GM19455 (cell line): Measurements from ENCODE around the gene IGFL1.
"Not testable (repeated sequence)": the region's sequence is repeated elsewhere in the genome, so short reads cannot be mapped to it uniquely, and the experiment has no call there.

ENCODE experiments used
- ATAC-seq: cut with Tn5 transposase; IDR thresholded peaks from one replicate; pipeline ENCODE4 v1.9.1; 2021; ENCODE audit not compliant: unreplicated experiment

Gene IGFL1

GRCh38 chr19:46229442-46229841, at the start of gene IGFL1:
Gene IGFL1 (plus strand): TSS chr19:46229742. CDS start chr19:46229775, 33 bp downstream.
- no peak for ATAC-seq

- ATAC-seq, result no peak
These were observed 48.7 kb upstream of the IGFL1 start for GRCh38 chr19:46180701-46181387.

DNA sequence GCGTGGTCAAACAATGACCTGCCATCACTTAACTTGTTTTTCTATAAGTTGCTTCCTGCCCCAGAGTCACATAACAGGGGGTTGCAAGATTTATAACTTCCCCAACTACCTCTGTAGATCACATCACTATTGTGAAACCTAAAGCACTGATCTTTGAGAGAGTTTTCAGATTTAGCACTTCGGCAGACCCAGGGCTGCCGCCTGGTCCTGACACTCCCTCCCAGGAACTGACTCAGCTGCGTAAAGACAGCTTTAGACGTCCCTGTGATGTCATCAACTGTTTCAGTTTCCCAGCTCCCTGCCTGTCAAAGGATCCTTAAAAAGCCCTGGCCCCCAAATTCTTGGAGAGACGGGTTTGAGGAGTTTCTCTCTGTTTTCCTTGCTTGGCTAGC, 48.2 kb upstream of the IGFL1 start:
- no peak for ATAC-seq

GRCh38 chr19:46182476-46182875, 47.1 kb upstream of the IGFL1 start:
- ATAC-seq, result no peak

GRCh38 chr19:46184775-46185710, 44.5 kb upstream of the IGFL1 start:
- ATAC-seq, result not testable (repeated sequence)

- ATAC-seq, result no peak
These were observed 43.3 kb upstream of the IGFL1 start for GRCh38 chr19:46186101-46186716.

DNA sequence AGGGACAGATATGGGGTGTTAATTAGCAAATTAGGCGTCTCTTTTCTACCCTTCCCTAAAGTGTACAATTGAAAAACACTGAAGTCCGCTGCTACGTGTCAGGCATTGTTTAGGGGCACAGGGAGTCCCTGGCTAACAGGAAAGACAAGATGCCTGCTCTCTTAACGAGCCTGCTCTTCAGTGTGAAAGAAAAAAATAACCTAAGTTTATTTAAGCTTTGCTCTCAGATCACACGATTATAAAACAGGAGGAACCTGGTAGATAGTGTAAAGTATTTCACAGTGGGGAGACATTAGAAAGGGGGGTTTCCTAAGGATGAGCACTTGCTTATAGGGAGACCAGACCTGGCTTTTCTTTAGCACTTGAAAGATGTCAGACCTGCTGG, 42.8 kb upstream of the IGFL1 start:
- ATAC-seq, result no peak

DNA sequence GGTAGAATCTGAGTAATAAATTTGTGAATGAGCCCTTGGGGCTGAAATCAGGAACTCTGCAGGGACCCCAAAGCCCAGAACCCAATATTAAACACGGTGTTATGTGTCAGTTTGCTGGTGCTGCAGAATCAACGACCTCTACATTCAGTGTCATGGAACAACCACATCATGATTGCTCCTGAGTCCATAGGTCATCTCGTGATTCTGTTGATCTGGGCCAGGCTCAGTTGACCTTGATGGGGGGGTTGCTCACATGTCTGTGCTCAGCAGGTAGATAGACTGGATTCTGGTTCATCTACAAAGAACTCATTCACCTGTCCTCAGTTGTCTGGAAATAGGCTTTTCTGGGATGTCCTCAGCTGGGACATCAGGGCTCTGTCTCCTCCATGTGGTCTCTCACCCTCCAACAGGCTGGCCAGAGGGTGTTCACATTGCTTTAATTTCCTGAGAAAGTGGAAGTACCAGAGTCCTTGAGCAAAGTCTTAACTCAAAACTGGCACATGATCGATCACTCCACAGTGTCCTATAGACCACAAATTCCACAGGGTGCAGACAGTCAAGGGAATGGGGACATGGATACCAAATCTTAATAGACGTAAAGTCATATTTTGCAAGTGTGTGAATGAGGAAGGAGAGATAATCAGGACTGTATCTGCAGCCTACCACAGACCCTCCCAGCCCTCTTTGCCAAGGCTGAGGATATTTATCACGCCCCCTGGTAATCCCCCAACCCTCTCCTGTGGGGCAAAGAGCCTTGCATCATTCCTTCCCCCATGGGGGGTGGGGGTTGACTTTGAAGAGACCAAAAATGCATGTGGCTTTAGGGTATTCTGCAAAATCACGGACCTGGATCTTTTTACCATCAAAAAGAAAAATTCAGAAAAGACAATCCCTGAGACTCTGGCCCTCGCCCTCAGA, 39.3 kb upstream of the IGFL1 start:
- no peak for ATAC-seq

DNA sequence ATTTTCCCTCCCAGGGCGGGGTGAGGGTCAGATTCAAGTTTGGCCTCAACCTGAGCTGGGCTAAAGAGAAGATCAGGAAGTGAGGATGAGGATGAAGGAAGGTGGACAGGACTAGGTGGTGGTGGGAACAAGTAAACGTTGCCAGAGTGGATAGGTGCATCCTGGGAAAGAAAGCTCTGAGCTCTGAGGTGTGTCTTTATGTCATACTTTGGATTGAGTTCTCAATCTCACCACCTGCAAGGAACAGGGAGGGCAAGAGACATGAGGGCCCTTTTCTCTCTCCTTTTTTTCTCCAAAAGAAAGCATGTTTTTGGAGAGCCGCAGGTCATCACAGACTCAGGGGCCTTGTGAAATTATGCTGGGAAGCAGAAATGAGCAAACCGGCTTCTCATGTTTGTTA, 38.2 kb upstream of the IGFL1 start:
- ATAC-seq, result no peak

GRCh38 chr19:46191972-46192371, 37.6 kb upstream of the IGFL1 start:
- no peak for ATAC-seq

DNA sequence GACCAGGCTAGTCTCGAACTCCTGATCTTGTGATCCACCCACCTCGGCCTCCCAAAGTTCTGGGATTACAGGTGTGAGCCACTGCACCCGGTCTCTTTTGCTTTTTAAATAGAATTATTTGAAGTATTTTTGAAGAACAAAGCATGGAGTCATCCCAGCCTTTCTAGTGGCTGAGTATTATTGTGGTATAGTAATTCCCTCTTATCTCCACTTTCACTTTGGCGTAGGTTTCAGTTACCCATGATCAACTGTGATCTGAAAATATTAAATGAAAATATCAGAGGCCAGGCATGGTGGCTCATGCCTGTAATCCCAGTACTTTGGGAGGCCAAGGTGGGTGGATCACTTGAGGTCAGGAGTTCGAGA, 36.9 kb upstream of the IGFL1 start:
- ATAC-seq, result not testable (repeated sequence)

DNA sequence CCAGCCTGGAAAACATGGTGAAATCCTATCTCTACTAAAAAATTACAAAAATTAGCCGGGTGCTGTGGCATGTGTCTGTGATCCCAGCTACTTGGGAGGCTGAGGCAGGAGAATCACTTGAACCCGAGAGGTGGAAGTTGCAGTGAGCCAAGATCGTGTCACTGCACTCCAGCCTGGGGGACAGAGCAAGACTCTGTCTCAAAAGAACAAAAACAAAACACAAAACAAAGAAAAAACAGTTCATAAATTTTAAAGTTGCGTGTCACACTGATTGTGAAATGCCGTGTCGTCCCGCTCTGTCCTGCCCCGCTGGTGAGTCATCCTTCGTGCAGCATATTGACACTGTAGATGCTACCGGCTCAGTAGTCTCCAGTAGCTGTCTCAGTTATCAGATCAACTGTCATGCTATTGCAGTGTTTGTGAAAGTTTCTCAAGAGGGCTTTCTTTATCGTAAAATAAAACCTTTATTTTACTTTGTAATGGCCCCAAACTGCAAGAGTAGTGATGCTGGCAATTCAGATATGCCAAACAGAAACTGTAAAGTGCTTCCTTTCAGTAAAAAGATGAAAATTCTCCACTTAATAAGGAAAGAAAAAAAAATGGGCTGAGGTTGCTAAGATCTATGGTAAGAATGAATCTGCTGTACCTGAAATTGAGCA, 36.4 kb upstream of the IGFL1 start:
- no peak for ATAC-seq

DNA sequence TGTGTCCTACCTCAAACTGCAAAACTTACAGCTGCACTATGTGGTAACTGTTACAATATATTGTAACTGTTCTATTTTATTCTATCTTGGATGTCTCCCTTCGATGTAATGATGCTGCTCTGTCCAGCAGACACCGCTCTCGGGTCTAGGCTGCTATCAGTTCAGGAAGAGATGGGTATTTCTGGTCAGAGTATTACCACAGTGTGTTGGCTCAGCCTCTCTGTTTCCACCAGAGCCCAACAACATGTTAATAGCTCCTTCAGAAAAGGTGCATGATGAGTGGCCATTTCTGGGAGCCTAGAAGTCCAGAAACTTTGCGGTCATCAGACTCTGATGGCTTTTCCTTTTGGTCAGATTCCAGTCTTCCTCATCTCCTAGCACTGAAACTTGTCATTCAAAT, 35.9 kb upstream of the IGFL1 start:
- ATAC-seq, result no peak

DNA sequence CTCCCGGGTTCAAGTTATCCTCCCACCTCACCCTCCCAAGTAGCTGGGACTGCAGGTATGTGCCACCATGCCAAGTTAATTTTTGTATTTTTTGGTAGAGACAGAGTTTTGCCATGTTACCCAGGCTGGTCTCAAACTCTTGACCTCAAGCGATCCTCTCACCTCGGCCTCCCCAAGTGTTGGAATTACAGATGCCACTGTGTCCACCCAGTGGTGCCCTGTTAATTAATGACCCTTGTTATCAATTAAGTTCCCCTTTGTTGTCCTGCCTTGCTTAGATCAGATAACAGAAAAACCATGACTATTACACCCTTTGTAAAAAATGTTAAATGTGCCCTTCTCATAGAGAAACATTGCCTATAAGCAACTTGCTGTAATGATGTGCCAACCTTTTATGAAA, 34.4 kb upstream of the IGFL1 start:
- no peak for ATAC-seq

GRCh38 chr19:46195919-46196318, 33.6 kb upstream of the IGFL1 start:
- ATAC-seq, result not testable (repeated sequence)

DNA sequence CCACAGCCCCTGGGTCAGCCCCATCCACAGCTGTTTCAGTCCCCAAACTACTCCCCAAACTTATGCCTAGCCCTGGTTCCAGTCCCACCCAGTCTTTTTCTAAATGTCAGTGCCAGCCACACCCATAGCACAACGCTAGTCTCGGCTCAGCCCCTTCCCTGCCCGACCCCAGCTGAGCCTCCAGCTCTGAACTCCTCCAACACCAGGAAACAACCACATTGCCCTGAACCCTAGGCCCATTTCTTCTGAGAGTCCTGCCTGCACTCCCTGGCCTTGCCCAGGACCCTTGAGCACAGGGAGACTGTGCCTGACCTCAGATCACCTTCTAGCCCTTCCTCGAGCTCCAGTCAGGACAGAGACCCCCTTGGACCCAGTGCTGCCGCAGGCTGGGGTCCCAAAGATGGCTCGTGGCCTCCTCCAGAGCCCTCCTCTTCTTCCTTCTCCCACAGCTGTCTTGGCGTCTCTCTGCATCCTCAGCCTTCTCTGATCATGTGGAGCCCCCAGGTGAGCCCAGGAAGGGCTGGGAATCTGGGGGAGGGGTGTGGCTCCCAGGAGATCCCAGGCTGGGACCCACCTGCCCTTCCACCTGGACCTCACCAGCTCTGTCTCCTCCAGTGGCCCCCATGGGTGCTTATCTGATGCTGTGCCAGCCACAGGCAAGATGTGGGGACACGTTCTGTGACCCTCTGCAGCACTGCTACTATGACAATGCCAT, 33.0 kb upstream of the IGFL1 start:
- no peak for ATAC-seq

- ATAC-seq, result no peak
These were observed 32.0 kb upstream of the IGFL1 start for GRCh38 chr19:46197314-46198070.

- no peak for ATAC-seq
These were observed 30.8 kb upstream of the IGFL1 start for GRCh38 chr19:46198756-46199155.
